Measurements from ENCODE around the gene KIAA0753. TPM values are rescaled to one million over a fixed set of nuclear protein-coding genes. Genes with fewer than 3 reads are reported as not detected.
A peak's percentile ranks its signal among the peaks of the same experiment; 100 is the strongest.

Gene KIAA0753
- total and polyA plus RNA-seq, 7 donors: 3.6 to 18.3 (median 14.1) TPM

DNA sequence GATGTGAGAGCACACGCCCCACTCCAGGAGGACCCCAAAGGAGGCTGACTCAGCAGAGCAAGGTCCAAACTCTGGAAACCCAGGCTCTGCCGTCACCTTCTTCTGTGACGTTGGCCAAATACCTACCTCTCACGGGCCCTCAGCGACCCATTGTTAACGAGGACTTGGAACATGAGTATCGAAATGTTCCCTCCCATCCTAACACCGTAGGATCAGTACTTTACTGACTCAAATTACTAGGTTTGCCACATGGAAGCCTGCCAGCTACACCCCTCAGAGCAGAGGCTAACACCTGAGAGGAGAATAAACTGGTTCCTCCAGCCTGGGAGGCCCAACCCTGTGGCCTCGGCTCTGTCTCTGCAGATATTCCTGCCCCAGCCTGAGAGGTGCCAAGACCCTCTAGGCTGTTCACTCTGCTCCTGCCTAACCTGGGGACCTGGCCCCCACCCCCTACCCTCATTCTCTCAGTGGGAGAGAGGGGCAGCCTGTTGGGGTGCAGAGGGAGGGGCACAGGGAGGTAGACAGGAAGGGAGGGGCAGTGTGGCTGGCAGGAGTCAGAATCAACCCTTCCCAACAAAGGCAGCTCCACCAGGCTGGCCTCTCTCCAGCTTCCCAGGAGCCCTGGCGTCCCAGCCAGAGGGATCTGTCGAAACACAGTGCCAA is 88.5 kb downstream of the KIAA0753 start:
- peak; percentile 85 for DNase-seq
- TF ChIP-seq POLR2A (IDR thresholded peaks at IDR 0.05): no peak
- no peak for TF ChIP-seq EP300 (IDR thresholded peaks at IDR 0.05)
- TF ChIP-seq POLR2AphosphoS5 (IDR thresholded peaks at IDR 0.05): no peak
- TF ChIP-seq, protein P1, sequence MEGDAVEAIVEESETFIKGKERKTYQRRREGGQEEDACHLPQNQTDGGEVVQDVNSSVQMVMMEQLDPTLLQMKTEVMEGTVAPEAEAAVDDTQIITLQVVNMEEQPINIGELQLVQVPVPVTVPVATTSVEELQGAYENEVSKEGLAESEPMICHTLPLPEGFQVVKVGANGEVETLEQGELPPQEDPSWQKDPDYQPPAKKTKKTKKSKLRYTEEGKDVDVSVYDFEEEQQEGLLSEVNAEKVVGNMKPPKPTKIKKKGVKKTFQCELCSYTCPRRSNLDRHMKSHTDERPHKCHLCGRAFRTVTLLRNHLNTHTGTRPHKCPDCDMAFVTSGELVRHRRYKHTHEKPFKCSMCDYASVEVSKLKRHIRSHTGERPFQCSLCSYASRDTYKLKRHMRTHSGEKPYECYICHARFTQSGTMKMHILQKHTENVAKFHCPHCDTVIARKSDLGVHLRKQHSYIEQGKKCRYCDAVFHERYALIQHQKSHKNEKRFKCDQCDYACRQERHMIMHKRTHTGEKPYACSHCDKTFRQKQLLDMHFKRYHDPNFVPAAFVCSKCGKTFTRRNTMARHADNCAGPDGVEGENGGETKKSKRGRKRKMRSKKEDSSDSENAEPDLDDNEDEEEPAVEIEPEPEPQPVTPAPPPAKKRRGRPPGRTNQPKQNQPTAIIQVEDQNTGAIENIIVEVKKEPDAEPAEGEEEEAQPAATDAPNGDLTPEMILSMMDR (IDR thresholded peaks at IDR 0.05): no peak
- Histone ChIP-seq H3K4me3 (no peak overlapping the region), H3K9me3 (no peaks in the 10 kb centered on the region), H3K27ac (peak overlapping the region; percentile 70 to 86 (median 82)), H3K4me1 (peaks cover 0 to 70% (median 48%) of the 10 kb centered on the region in 4 donors), H3K36me3 (no peaks in the 10 kb centered on the region), H3K27me3 (peaks cover 0 to 14% (median 0%) of the 10 kb centered on the region in 3 donors)
- intact Hi-C loops (cut with DNase I): no loop called here
- whole genome bisulfite sequencing, 2 donors: 11 to 59% methylated on average over 11 of the region's 11 CpGs

DNA sequence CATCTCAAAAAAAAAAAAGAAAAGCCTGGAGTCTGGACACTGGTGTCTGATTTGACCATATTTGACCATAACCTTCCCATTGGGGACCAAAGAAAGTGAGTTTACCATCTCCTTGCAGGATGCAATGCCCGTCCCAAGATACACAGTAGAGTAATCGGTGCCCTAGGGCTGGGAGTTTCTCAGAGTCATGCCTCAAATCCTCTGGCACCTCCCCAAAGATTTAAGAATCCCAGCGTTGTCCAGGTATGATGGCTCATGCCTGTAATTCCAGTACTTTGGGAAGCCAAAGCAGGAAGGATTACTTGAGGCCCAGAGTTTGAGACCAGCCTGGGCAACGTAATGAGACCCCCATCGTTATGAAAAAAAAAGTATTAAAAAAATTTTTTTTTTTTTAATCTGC is 89.2 kb downstream of the KIAA0753 start:
- peaks cover 0 to 14% (median 0%) of the 10 kb centered on the region in 3 donors for H3K27me3 ChIP-seq
- H3K36me3 ChIP-seq: no peaks in the 10 kb centered on the region
- TF ChIP-seq EP300 (IDR thresholded peaks at IDR 0.05): no peak
- no peak for TF ChIP-seq POLR2A (IDR thresholded peaks at IDR 0.05)
- TF ChIP-seq, protein P1 (IDR thresholded peaks at IDR 0.05): no peak
- no peak for TF ChIP-seq POLR2AphosphoS5 (IDR thresholded peaks at IDR 0.05)
- peaks cover 0 to 66% (median 46%) of the 10 kb centered on the region in 4 donors for H3K4me1 ChIP-seq
- DNase-seq: no peak
- intact Hi-C loops (cut with DNase I): no loop called here
- H3K27ac ChIP-seq: peak overlapping the region; percentile 70 to 86 (median 82)
- 48 to 63% methylated on average over 5 of the region's 5 CpGs for whole genome bisulfite sequencing, 2 donors
- H3K9me3 ChIP-seq: no peaks in the 10 kb centered on the region
- H3K4me3 ChIP-seq: no peak overlapping the region

DNA sequence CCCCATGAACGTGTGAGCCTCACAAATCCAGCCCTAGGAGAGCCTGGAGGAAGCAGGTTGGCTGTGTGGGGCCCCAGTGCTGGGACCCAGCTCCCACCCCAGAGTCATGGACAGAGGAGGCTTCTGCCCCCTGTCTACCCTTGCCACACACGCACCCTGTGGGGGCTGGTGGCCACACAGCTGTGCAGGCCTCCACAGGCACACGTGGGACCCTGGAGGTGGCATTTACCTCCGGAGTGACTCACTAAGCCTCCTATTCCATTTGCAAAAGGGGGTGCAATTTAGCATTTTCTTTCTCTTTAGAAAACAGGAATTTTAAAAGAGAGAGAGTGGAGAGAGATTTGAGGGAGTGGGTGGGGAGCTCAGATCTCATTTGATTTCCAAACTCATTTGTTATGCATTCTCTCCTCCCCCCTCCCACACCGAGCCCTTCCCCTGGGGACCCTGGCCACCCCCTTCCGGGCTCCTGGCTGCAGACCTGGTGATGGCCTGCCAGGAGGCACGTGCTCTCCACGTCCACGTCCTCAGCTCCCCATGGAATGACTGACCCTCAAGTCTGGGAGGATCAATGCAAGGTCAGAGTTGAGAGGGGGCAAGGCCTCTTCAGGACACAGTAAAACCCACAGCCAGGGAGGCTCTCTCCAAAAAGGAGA is 91.0 kb downstream of the KIAA0753 start:
- Histone ChIP-seq H3K4me1 (peaks cover 0 to 50% (median 33%) of the 10 kb centered on the region in 4 donors), H3K4me3 (no peak overlapping the region), H3K36me3 (no peaks in the 10 kb centered on the region), H3K27ac (peak overlapping the region; percentile 81 to 86 (median 82)), H3K9me3 (no peaks in the 10 kb centered on the region), H3K27me3 (no peaks in the 10 kb centered on the region)
- no peak for DNase-seq
- intact Hi-C loops (cut with DNase I): no loop called here
- TF ChIP-seq, protein P1 (IDR thresholded peaks at IDR 0.05): no peak
- TF ChIP-seq POLR2A (IDR thresholded peaks at IDR 0.05): no peak
- no peak for TF ChIP-seq POLR2AphosphoS5 (IDR thresholded peaks at IDR 0.05)
- no peak for TF ChIP-seq EP300 (IDR thresholded peaks at IDR 0.05)
- 66 to 79% methylated on average over 9 of the region's 9 CpGs for WGBS, 2 donors

DNA sequence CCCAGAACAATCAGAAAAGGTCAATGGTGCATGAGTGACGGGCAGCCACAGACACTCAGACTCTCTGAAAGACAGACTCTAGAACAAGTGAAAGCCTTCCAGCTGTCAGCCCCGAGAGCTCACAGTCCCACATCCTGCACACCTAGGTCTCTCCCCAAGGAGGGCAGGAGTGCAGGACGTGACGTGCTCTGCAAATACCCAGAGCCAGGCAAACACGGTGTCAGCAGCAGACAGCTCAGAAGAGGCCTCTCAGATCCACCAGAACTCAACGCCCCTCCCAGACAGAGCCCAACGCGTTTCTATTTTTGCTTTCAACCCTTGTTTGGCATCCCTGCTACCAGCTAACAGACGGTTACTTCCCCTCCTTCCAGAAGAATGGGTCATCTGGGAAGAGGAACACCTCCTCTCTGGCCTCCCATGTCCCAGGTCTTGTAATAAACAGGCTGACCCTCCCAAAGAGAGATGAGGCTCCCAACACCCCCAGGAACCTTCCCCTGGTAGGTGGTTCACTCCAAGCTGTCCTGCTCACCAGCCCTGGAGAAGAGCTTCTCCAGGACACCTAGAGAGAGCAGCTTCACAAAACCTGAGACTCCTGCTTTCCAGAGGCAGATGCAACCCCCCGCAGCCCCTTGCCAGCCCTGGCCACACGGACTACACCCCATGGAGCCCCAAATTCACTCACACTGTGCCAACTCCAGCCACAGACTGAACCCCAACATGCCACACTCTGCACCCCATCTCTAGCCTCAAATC is 91.8 kb downstream of the KIAA0753 start:
- Histone ChIP-seq H3K4me1 (peaks cover 0 to 47% (median 31%) of the 10 kb centered on the region in 4 donors), H3K36me3 (no peaks in the 10 kb centered on the region), H3K27ac (peak overlapping the region; percentile 81 to 86 (median 82)), H3K27me3 (no peaks in the 10 kb centered on the region), H3K4me3 (no peak overlapping the region), H3K9me3 (no peaks in the 10 kb centered on the region)
- intact Hi-C loops (cut with DNase I): no loop called here
- 39 to 67% methylated on average over 11 of the region's 11 CpGs for WGBS, 2 donors
- TF ChIP-seq POLR2A (IDR thresholded peaks at IDR 0.05) (no peak), POLR2AphosphoS5 (IDR thresholded peaks at IDR 0.05) (peak in 3 of 4 donors; percentile 49 to 65 (median 52))
- peak; percentile 86 for DNase-seq

DNA sequence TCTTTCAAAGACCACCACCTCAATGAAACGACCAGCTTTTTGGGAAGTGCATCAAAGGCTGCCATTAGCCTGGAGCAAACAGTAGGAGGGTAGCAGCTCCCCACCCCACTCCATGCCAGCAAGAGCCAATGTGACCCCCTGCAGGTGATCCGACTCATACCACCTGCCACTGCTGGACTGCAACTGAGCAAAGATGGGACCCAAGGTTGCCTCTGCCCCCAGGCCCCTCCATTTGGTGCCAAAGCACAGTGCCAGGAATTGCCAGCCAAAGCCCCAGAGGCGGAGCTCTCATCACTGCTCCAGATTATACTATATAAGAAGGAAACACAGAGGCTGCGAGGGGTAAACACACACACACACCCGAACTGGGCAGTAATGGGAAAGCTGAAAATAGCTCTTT is 92.5 kb downstream of the KIAA0753 start:
- Histone ChIP-seq H3K9me3 (no peaks in the 10 kb centered on the region), H3K27me3 (no peaks in the 10 kb centered on the region), H3K4me1 (peaks cover 0 to 42% (median 31%) of the 10 kb centered on the region in 4 donors), H3K27ac (peak overlapping the region; percentile 81 to 86 (median 82)), H3K36me3 (no peaks in the 10 kb centered on the region), H3K4me3 (no peak overlapping the region)
- intact Hi-C loops (cut with DNase I): no loop called here
- 55 to 60% methylated on average over 5 of the region's 5 CpGs for WGBS, 2 donors
- DNase-seq: no peak
- TF ChIP-seq EP300 (IDR thresholded peaks at IDR 0.05): no peak

Measured in sigmoid colon (tissue), 7 donors.